Neural cell (in vitro differentiated cells): ENCODE results near the gene MSX2. TPM values are rescaled to one million over a fixed set of nuclear protein-coding genes. Genes with fewer than 3 reads are reported as not detected.

ENCODE experiments used
- H2AFZ ChIP-seq: fragments of 200-600, 300-800 bp; sonication (generic), shearing (Covaris generic); 2 replicates; pipeline ENCODE4 v1.6.0; 2014; ENCODE audit warnings: low read depth, mild to moderate bottlenecking, antibody characterized with exemption, low read length, moderate library complexity
- H3F3A ChIP-seq: fragments of 200-600 bp; shearing (Covaris generic); 2 replicates; pipeline ENCODE4 v1.6.1; 2016; ENCODE audit warnings: mild to moderate bottlenecking, moderate library complexity, mixed read lengths, antibody characterized with exemption, low read length; ENCODE audit not compliant: insufficient read depth, poor library complexity, severe bottlenecking
- H3K27ac ChIP-seq: fragments of 200-600, 300-800 bp; sonication (generic), shearing (Covaris generic); 2 replicates; pipeline ENCODE4 v1.5.1; 2014; ENCODE audit warnings: mild to moderate bottlenecking, low read length, moderate library complexity
- H3K27me3 ChIP-seq: fragments of 300-800, 200-600 bp; sonication (generic), shearing (Covaris generic); 2 replicates; pipeline ENCODE4 v1.6.0; 2014; ENCODE audit warnings: mild to moderate bottlenecking, low read depth, low read length, moderate library complexity; ENCODE audit not compliant: insufficient read depth
- H3K36me3 ChIP-seq: fragments of 300-800, 200-600 bp; sonication (generic), shearing (Covaris generic); 2 replicates; pipeline ENCODE4 v1.5.1; 2014; ENCODE audit warnings: mild to moderate bottlenecking, antibody characterized with exemption, low read length, moderate library complexity; ENCODE audit not compliant: insufficient read depth
- H3K4me2 ChIP-seq: fragments of 300-800, 200-600 bp; sonication (generic), shearing (Covaris generic); 2 replicates; pipeline ENCODE4 v1.6.0; 2014; ENCODE audit warnings: mild to moderate bottlenecking, low read length
- H3K4me3 ChIP-seq: fragments of 300-800, 200-600 bp; sonication (generic), shearing (Covaris generic); 2 replicates; pipeline ENCODE4 v1.5.1; 2014; ENCODE audit warnings: mild to moderate bottlenecking, low read length, moderate library complexity
- H3K79me2 ChIP-seq: fragments of 200-600 bp; shearing (Covaris generic); replicated peaks from 2 replicates; pipeline ENCODE4 v1.6.0; 2014; ENCODE audit warnings: mild to moderate bottlenecking, low read length, moderate library complexity; ENCODE audit not compliant: insufficient read depth
- H3K9ac ChIP-seq: fragments of 300-800, 200-600 bp; sonication (generic), shearing (Covaris generic); 2 replicates; pipeline ENCODE4 v1.6.1; 2016; ENCODE audit warnings: mild to moderate bottlenecking, low read length, mixed read lengths
- H3K9me2 ChIP-seq: fragments of 200-600 bp; shearing (Covaris generic); 2 replicates; pipeline ENCODE4 v1.6.1; 2016; ENCODE audit warnings: mild to moderate bottlenecking, low read length, mixed read lengths; ENCODE audit not compliant: insufficient read depth
- H3K9me3 ChIP-seq: fragments of 200-600, 300-800 bp; sonication (generic), shearing (Covaris generic); 2 replicates; pipeline ENCODE4 v1.6.1; 2016; ENCODE audit warnings: mild to moderate bottlenecking, mixed run types, low read length, moderate library complexity, mixed read lengths
- H4K20me1 ChIP-seq: fragments of 200-600 bp; shearing (Covaris generic); 2 replicates; pipeline ENCODE4 v1.6.1; 2016; ENCODE audit warnings: mild to moderate bottlenecking, mixed run types; ENCODE audit not compliant: insufficient read depth
- EP300 ChIP-seq: fragments of 450-650 bp; conservative IDR thresholded peaks from 2 replicates; pipeline ENCODE4 v1.6.1; 2014; ENCODE audit warnings: antibody characterized with exemption, mild to moderate bottlenecking, moderate library complexity; ENCODE audit not compliant: poor library complexity, severe bottlenecking
- EZH2 ChIP-seq: fragments of 200-600, 300-800 bp; shearing (Covaris generic), sonication (generic); IDR thresholded peaks from 2 replicates; pipeline ENCODE4 v1.6.1; 2014; ENCODE audit warnings: antibody characterized with exemption, low read length, borderline replicate concordance, mild to moderate bottlenecking; ENCODE audit not compliant: insufficient read depth, poor library complexity, severe bottlenecking
- MXI1 ChIP-seq: fragments of 450-650 bp; conservative IDR thresholded peaks from 2 replicates; pipeline ENCODE4 v1.6.1; 2014; ENCODE audit warnings: antibody characterized with exemption, mild to moderate bottlenecking; ENCODE audit not compliant: poor library complexity, severe bottlenecking
- POLR2AphosphoS5 ChIP-seq: IDR thresholded peaks from 2 replicates; pipeline ENCODE4 v1.6.1; 2012
- RAD21 ChIP-seq: fragments of 450-650 bp; conservative IDR thresholded peaks from 2 replicates; pipeline ENCODE4 v1.6.1; 2014; ENCODE audit warnings: antibody characterized with exemption, mild to moderate bottlenecking, moderate library complexity
- REST ChIP-seq: IDR thresholded peaks from 2 replicates; pipeline ENCODE4 v1.6.1; 2012; ENCODE audit warnings: borderline replicate concordance
- SMC3 ChIP-seq: fragments of 450-650 bp; conservative IDR thresholded peaks from 2 replicates; pipeline ENCODE4 v1.6.1; 2014; ENCODE audit warnings: antibody characterized with exemption, mild to moderate bottlenecking, moderate library complexity; ENCODE audit not compliant: poor library complexity
- TAF1 ChIP-seq: IDR thresholded peaks from 2 replicates; pipeline ENCODE4 v1.6.1; 2012; ENCODE audit warnings: low read depth
- polyA plus RNA-seq: library from polyadenylated mRNA; depleted of rRNA; stranded (reverse); fragments of >200 nt; gene quantifications from 2 replicates; pipeline ENCODE4 v1.2.3, GENCODE V29; 2014
- TF ChIP-seq, protein P1 (sequence below): fragments of 450-650 bp; IDR thresholded peaks from 2 replicates; pipeline ENCODE4 v1.5.1; 2014; ENCODE audit warnings: antibody characterized with exemption, mild to moderate bottlenecking, moderate library complexity; ENCODE audit not compliant: poor library complexity, severe bottlenecking

The MSX2 gene
- polyA plus RNA-seq, 1 donor from 2014 or later = not detected

DNA sequence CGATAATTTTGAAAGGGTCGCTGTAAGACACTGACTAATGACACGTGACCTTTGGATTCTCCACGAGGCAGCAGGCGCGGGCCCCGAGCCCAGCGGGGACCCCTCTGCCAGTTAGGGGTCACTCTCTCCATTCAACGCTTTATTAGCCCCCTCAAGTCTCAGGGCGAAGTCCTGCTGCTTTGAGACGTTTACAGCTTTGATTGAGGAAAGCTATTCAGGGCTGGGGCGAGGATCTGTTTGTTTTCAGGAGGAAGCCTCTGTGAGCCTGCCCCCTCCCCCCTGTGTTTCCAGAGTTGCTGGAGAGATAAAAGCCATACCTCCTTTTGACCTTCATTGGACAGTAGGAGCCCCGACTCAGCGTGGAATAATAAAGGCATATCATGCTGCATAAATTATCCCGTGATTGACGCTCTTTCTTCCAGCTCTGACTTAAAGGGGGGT, 31.4 kb upstream of the MSX2 start:
- H3K79me2 ChIP-seq = no peaks in the 10 kb centered on the region
- no peak overlapping the region for H3K27ac ChIP-seq
- TF ChIP-seq TAF1 = no peak
- no peak for TF ChIP-seq POLR2AphosphoS5
- no peak for TF ChIP-seq RAD21
- TF ChIP-seq SMC3 = no peak
- TF ChIP-seq EZH2 = no peak
- TF ChIP-seq MXI1 = no peak
- H3K4me2 ChIP-seq = no peak overlapping the region
- H3K9me3 ChIP-seq = no peaks in the 10 kb centered on the region
- no peak overlapping the region for H3K9ac ChIP-seq
- H3K36me3 ChIP-seq = no peaks in the 10 kb centered on the region
- no peaks in the 10 kb centered on the region for H4K20me1 ChIP-seq
- H3K4me3 ChIP-seq = peak overlapping the region; percentile 47
- peaks cover 73% of the 10 kb centered on the region for H3K27me3 ChIP-seq
- no peak overlapping the region for H2AFZ ChIP-seq
- H3K9me2 ChIP-seq = no peaks in the 10 kb centered on the region
- H3F3A ChIP-seq = no peaks in the 10 kb centered on the region

DNA sequence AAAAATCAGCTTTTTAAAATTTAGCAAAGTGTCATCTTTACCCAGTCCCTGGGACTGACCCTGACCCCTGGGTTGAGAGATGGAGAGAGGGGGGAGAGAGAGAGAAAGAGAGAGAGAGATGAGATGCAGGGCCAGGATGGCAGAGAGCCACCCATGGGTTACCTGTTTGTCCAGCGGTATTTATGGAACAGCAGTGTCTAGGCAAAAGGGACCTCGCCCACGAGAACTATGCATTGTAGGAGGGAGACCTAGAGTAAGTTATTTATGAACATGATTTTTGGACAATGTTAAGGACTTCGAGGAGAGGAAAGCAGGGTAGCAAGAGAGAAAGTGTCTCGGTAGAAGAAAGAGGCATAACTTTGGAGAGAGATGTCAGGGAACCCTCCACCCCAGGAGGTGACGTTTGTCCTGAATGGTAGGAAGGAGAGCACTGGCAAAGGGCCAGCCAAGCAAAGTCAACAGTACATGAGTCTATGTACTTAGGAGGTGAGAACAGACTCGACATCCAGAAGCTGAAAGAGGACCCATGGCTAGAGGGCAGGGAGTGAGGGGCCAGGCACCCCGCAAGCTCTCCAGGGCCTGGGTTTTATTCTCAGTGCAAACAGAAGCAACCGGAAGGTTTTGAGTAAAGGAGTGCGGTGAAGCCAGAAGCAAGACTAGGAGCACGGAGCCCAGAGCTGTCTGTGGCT, 30.5 kb upstream of the MSX2 start:
- H3K9me2 ChIP-seq = no peaks in the 10 kb centered on the region
- no peaks in the 10 kb centered on the region for H3K9me3 ChIP-seq
- H3K4me2 ChIP-seq = no peak overlapping the region
- H3K27ac ChIP-seq = no peak overlapping the region
- peaks cover 65% of the 10 kb centered on the region for H3K27me3 ChIP-seq
- H3K36me3 ChIP-seq = no peaks in the 10 kb centered on the region
- no peak for TF ChIP-seq POLR2AphosphoS5
- no peak for TF ChIP-seq EZH2
- TF ChIP-seq TAF1 = no peak
- TF ChIP-seq, protein P1, sequence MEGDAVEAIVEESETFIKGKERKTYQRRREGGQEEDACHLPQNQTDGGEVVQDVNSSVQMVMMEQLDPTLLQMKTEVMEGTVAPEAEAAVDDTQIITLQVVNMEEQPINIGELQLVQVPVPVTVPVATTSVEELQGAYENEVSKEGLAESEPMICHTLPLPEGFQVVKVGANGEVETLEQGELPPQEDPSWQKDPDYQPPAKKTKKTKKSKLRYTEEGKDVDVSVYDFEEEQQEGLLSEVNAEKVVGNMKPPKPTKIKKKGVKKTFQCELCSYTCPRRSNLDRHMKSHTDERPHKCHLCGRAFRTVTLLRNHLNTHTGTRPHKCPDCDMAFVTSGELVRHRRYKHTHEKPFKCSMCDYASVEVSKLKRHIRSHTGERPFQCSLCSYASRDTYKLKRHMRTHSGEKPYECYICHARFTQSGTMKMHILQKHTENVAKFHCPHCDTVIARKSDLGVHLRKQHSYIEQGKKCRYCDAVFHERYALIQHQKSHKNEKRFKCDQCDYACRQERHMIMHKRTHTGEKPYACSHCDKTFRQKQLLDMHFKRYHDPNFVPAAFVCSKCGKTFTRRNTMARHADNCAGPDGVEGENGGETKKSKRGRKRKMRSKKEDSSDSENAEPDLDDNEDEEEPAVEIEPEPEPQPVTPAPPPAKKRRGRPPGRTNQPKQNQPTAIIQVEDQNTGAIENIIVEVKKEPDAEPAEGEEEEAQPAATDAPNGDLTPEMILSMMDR = no peak
- no peak for TF ChIP-seq EP300
- TF ChIP-seq MXI1 = no peak
- no peak for TF ChIP-seq REST
- TF ChIP-seq SMC3 = no peak
- no peak for TF ChIP-seq RAD21
- no peak overlapping the region for H3K4me3 ChIP-seq
- H3F3A ChIP-seq = no peaks in the 10 kb centered on the region
- H3K79me2 ChIP-seq = no peaks in the 10 kb centered on the region
- H4K20me1 ChIP-seq = no peaks in the 10 kb centered on the region
- H2AFZ ChIP-seq = no peak overlapping the region
- no peak overlapping the region for H3K9ac ChIP-seq
